ENCODE data around the gene CPN2. TPM values are rescaled to one million over a fixed set of nuclear protein-coding genes. Genes with fewer than 3 reads are reported as not detected.

The CPN2 gene
- total and polyA plus RNA-seq, 2 donors (not counting 1 experiment from before 2014, with no cell fraction given): not detected

GRCh38 chr3:194370753-194371152 is 19.6 kb upstream of the CPN2 start:
- CTCF ChIA-PET: no interaction called here
- H3K27me3 Mint-ChIP-seq: peaks cover 45% of the 10 kb centered on the region

More at GRCh38 chr3:194370753-194371152, 19.6 kb upstream of the CPN2 start:
- Histone ChIP-seq H3K9ac (ENCODE audit: low read length) (no peak overlapping the region), H3K27me3 (replicated peaks in 1 of 4; ENCODE audit: control extremely low read depth in 1 of 4, control insufficient read depth in 3 of 4, insufficient read depth in 4 of 4, low read length in 3 of 4) (peaks cover 0 to 28% (median 3%) of the 10 kb centered on the region in 4 experiments), H2AFZ (ENCODE audit: insufficient read depth, low read depth, low read length, poor library complexity, severe bottlenecking) (no peak overlapping the region), H4K20me1 (ENCODE audit: control insufficient read depth, insufficient read depth, low read length, poor library complexity, severe bottlenecking) (no peaks in the 10 kb centered on the region), H3K79me2 (ENCODE audit: control insufficient read depth, insufficient read depth, low read length) (no peaks in the 10 kb centered on the region), H3K36me3 (replicated peaks in 1 of 2; ENCODE audit: control extremely low read depth in 1 of 2, control insufficient read depth in 1 of 2, extremely low read depth in 1 of 2, insufficient read depth in 2 of 2, low read length in 1 of 2) (no peaks in the 10 kb centered on the region), H3K4me1 (ENCODE audit: control insufficient read depth in 2 of 2, insufficient read depth in 2 of 2, low read length in 2 of 2) (no peaks in the 10 kb centered on the region), H3K9me3 (ENCODE audit: control extremely low read depth in 1 of 3, control insufficient read depth in 2 of 3, insufficient read depth in 1 of 3, low read length in 2 of 3) (peaks cover 0 to 3% (median 0%) of the 10 kb centered on the region in 3 donors), H3K27ac (ENCODE audit: low read length in 2 of 2) (no peak overlapping the region), H3K4me2 (replicated peaks; ENCODE audit: low read depth, low read length, poor library complexity, severe bottlenecking) (no peak overlapping the region), H3K4me3 (ENCODE audit: control extremely low read depth in 1 of 5, extremely low read depth in 1 of 5, insufficient read depth in 1 of 5, low read depth in 2 of 5, low read length in 4 of 5) (no peak overlapping the region)
- DNase-seq (no peak), ATAC-seq (ENCODE audit: low read depth) (no peak)
- Mint-ChIP-seq H3K4me3 (no peak overlapping the region), H3K9me3 (ENCODE audit: insufficient read depth) (no peaks in the 10 kb centered on the region), H3K4me1 (no peaks in the 10 kb centered on the region), H3K27ac (no peak overlapping the region)
- 97% methylated on average over 6 of the region's 10 CpGs for WGBS (ENCODE audit: insufficient coverage)
- TF ChIP-seq CTCF (IDR thresholded peaks at IDR 0.05): no peak
- intact Hi-C loops (cut with micrococcal nuclease): no loop called here
- POLR2A ChIA-PET: no interaction called here
